IPS DF 6.9 (cell line): ENCODE results near the gene HOMER2.

ENCODE experiments used
- DNase-seq: peaks from one replicate; pipeline ENCODE4 v3.0.0-alpha.2; 2013; ENCODE audit warnings: low read depth, low spot score
- H3K27ac ChIP-seq: one replicate; pipeline ENCODE4 v1.5.1; 2013; ENCODE audit warnings: low read length, control low read depth
- H3K27me3 ChIP-seq: 2 replicates; pipeline ENCODE4 v1.6.1; 2013; ENCODE audit warnings: mild to moderate bottlenecking, low read length; ENCODE audit not compliant: control insufficient read depth, insufficient read depth
- H3K36me3 ChIP-seq: 2 replicates; pipeline ENCODE4 v1.6.1; 2013; ENCODE audit warnings: low read length; ENCODE audit not compliant: control insufficient read depth, insufficient read depth
- H3K4me1 ChIP-seq: 2 replicates; pipeline ENCODE4 v1.6.1; 2013; ENCODE audit warnings: low read length; ENCODE audit not compliant: control insufficient read depth, insufficient read depth
- H3K4me3 ChIP-seq: 2 replicates; pipeline ENCODE4 v1.5.1; 2013; ENCODE audit warnings: mild to moderate bottlenecking, low read length
- H3K9me3 ChIP-seq: 2 replicates; pipeline ENCODE4 v1.6.1; 2013; ENCODE audit warnings: low read length, inconsistent platforms; ENCODE audit not compliant: control insufficient read depth, insufficient read depth
- WGBS: extraction: QIAGEN DNeasy Blood & Tissue Kit; methylation state at CpG from one replicate; pipeline ENCODE4 v1.1.7; 2013; ENCODE audit warnings: mixed read lengths, missing lambda C conversion rate; ENCODE audit not compliant: insufficient read length, insufficient coverage; 5-methylcytosine and 5-hydroxymethylcytosine counted together

Gene HOMER2

DNA sequence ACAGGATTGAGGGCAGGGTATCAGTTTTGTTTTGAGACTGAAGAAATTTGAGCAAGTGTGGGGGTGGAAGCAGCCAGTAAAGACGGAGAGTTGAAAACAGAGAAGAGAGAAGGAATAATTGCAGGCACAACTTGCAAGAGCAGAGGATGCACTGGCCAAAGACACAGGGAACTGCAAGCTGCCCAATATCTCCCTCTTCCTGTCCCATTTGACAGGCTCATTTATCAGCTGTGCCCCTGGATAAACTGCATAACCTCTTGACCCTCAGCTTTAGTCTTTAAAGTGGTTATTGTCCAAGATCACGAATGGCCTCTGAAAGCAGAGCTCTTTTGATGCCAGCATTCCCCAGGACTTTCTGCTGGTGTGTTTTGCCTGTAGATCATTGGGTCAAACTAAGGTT is 28.5 kb upstream of the HOMER2 start:
- Histone ChIP-seq H3K9me3 (no peaks in the 10 kb centered on the region), H3K4me1 (no peaks in the 10 kb centered on the region), H3K27ac (no peak overlapping the region), H3K4me3 (no peak overlapping the region), H3K27me3 (no peaks in the 10 kb centered on the region), H3K36me3 (no peaks in the 10 kb centered on the region)
- no CpG with 5 or more reads among the region's 2 CpGs for WGBS
- DNase-seq: no peak

DNA sequence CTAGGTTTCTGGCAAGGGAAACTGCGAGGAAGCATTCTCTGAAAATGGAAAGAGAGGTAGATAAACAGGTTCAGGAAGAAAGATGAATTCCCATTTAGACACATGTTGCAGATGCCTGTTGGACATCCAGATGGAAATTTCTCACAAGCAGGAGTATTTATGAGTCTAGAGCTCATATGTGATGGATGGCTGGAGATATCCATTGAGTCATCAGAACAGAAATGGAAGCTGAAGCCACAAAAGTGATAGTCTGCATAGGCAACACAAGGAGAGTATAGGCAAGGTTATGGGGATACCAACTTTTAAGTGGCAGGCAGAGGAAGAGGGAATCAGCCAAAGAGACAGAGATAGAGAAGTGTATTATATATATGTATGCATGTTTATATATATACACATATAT is 27.2 kb upstream of the HOMER2 start:
- Histone ChIP-seq H3K4me3 (no peak overlapping the region), H3K27ac (no peak overlapping the region)
- WGBS: no CpG with 5 or more reads among the region's 1 CpG

DNA sequence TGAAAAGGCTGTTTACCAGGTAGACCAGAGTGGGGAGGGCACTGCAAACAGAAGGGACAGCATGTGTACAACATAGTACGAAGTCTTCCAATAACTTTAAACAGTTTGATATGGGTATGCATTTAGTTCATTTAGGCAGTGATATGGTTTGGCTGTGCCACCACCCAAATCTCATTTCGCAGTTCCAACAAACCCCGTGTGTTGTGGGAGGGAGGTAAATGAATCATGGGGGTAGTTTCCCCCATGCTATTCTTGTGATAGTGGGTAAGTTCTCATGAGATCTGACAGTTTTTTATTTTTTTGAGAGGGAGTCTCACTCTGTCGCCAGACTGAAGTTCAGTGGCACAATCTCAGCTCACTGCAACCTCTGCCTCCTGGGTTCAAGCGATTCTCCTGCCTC is 25.9 kb upstream of the HOMER2 start:
- H3K4me3 ChIP-seq: no peak overlapping the region
- no peak overlapping the region for H3K27ac ChIP-seq
- WGBS: no CpG with 5 or more reads among the region's 5 CpGs
- H3K27me3 ChIP-seq: no peaks in the 10 kb centered on the region
- DNase-seq: no peak
- no peaks in the 10 kb centered on the region for H3K9me3 ChIP-seq
- H3K4me1 ChIP-seq: no peaks in the 10 kb centered on the region
- H3K36me3 ChIP-seq: no peaks in the 10 kb centered on the region

More for the DNA sequence above, 27.2 kb upstream of the HOMER2 start:
- Histone ChIP-seq H3K36me3 (no peaks in the 10 kb centered on the region), H3K27me3 (no peaks in the 10 kb centered on the region), H3K4me1 (no peaks in the 10 kb centered on the region), H3K9me3 (no peaks in the 10 kb centered on the region)
- no peak for DNase-seq

DNA sequence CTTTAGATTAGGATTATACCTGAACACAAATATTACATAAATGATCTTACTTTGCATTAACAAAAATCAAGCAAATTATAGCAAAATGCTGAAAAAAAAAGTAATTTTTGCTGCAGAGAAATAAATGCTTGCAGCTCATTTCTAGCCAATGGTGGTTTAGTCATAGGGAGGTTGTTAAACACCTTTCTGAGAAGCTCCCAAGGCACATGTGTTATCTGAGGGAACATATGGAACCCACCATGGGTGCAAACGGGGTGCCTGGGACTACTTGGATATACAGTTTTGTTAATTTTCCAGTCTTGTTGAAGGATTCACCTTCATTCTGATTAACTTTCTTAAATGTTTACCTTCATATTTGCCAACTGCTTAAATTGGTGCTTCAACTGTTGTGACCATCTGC is 24.6 kb upstream of the HOMER2 start:
- DNase-seq: no peak
- no peaks in the 10 kb centered on the region for H3K27me3 ChIP-seq
- no peaks in the 10 kb centered on the region for H3K4me1 ChIP-seq
- no peak overlapping the region for H3K4me3 ChIP-seq
- WGBS: no CpG with 5 or more reads among the region's 1 CpG
- no peaks in the 10 kb centered on the region for H3K9me3 ChIP-seq
- no peaks in the 10 kb centered on the region for H3K36me3 ChIP-seq
- no peak overlapping the region for H3K27ac ChIP-seq

DNA sequence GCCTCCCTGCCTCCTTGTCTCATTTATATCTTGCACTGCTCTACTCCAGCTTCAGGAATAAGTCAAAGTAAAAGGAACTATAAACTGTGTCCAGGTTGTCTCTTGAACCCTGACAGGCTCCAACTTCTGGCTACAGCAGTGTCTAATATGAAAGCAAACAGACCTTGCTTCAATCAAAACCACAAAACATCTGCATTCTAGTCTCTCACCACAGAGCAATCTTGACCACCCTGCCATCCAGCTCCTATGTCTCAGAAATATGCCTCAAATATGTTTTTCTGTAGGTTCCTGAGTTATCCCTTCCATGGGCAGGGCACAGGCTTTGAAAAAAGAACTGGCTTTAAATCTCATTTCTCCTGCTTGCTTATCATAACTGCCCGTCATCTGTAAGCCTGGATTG is 20.5 kb upstream of the HOMER2 start:
- H3K9me3 ChIP-seq: no peaks in the 10 kb centered on the region
- no peaks in the 10 kb centered on the region for H3K36me3 ChIP-seq
- WGBS: no CpG with 5 or more reads among the region's 1 CpG
- no peak for DNase-seq
- no peak overlapping the region for H3K4me3 ChIP-seq
- no peak overlapping the region for H3K27ac ChIP-seq
- H3K4me1 ChIP-seq: no peaks in the 10 kb centered on the region
- H3K27me3 ChIP-seq: no peaks in the 10 kb centered on the region

DNA sequence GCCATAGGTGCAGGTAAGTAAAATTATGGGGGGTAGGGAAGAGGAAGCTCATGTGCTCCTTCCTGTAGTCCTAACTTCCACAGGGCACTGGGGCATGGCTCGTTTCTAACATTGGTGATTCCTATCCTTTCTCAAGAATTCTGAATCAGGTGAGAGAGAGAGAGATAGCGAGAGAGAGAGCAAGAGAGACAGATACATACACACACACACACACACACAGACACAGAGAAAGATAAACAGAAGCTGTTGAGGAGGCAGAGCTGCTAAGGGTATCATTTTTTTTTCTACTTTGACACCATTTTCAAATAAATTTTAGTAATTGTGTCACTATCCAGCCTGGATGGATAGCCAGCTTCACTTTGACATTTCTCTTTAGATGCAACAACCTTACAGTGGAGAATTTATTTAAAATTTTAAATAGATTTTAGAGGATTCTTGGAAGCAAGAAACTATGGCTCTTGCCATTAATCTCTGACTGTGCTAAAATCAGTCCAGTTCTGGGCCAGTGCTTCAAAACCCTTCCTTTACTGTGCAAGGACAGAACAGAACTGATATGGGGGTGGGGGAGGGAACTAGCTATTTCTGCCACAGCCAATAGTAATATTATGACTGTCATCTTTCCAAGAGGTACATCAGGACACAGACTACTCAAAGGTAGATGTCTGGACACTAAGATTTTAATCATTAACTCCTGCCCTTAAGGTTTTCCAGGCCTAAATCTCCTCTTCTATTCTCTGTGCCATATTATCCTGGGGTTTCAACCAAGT is 18.9 kb upstream of the HOMER2 start:
- H3K36me3 ChIP-seq: no peaks in the 10 kb centered on the region
- no peaks in the 10 kb centered on the region for H3K9me3 ChIP-seq
- no peaks in the 10 kb centered on the region for H3K27me3 ChIP-seq
- WGBS: no CpG with 5 or more reads among the region's 2 CpGs
- H3K4me3 ChIP-seq: no peak overlapping the region
- no peak for DNase-seq
- H3K4me1 ChIP-seq: no peaks in the 10 kb centered on the region
- no peak overlapping the region for H3K27ac ChIP-seq

DNA sequence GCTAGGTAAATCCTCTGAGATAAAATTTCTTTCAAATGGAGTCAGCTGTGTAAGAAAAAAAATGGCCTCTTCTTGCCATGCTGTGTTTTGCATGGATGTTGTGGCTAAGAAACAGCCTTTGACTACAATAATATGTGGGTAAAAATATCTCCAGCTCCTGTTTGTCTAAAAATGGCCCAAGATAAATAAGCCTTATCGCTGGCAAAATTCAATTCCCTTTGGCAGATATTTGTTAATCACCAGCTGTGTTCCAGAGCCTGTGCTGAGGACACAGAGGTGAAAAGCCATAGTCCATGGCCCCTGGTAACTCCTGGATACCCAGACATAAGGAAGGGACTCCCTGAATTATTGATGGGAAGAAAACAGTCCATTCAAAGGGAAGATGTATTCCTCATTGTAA is 18.2 kb upstream of the HOMER2 start:
- Histone ChIP-seq H3K4me1 (no peaks in the 10 kb centered on the region), H3K27ac (no peak overlapping the region), H3K36me3 (no peaks in the 10 kb centered on the region), H3K4me3 (no peak overlapping the region), H3K27me3 (no peaks in the 10 kb centered on the region), H3K9me3 (no peaks in the 10 kb centered on the region)
- no peak for DNase-seq
- WGBS: no CpG with 5 or more reads among the region's 1 CpG

DNA sequence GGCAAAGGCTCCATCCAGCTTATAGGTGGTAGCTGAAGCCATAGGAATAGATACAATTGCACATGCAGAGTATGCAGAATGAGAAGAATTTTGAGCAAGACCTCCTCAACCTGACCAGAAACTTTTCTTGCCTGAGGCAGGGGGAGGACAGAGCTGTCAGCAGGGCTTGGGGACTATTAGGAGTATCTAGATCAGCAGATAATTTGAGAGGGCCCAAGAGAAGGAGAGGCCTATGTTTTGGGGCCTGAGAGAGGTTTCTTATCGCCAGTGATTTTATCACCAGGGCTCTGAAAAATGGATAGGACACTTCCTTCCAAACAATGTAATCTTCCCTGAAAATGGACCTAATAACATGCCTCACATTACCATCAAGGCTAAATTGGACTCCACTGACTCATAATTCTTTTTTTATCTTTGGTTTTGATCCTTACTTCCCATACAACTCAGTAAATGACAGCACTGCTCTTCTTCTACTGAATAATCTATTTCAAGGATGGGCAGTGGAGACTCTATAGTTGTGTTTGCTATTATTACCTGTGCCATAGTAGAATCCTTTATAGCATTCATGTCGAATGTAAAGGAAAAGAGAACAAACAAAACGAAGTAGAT is 17.7 kb upstream of the HOMER2 start:
- WGBS: no CpG with 5 or more reads among the region's 3 CpGs
- no peaks in the 10 kb centered on the region for H3K27me3 ChIP-seq

DNA sequence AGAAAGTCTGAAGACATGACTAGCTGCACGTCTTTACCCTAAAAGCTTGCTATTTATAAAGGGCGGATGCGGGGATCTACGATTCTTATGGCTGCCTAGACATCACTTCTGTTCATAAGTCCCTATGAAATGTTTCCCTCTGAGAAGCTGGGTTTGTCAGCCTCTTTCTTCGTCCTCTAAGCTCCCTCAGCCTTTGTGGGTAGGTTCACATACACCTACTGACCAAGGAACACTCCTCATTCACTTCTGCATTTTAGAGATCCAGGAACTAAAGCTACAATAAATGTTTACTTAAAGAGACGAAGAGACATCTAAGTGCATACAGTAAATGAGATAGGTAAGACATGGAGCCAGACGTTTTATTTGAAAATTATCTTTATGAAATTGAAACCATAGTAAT is 16.8 kb upstream of the HOMER2 start:
- Histone ChIP-seq H3K9me3 (no peaks in the 10 kb centered on the region), H3K4me1 (no peaks in the 10 kb centered on the region), H3K36me3 (no peaks in the 10 kb centered on the region), H3K27ac (no peak overlapping the region), H3K4me3 (no peak overlapping the region), H3K27me3 (no peaks in the 10 kb centered on the region)
- DNase-seq: no peak
- no CpG with 5 or more reads among the region's 7 CpGs for WGBS

More for the DNA sequence above, 17.7 kb upstream of the HOMER2 start:
- H3K36me3 ChIP-seq: no peaks in the 10 kb centered on the region
- no peak overlapping the region for H3K27ac ChIP-seq
- no peaks in the 10 kb centered on the region for H3K4me1 ChIP-seq
- no peaks in the 10 kb centered on the region for H3K9me3 ChIP-seq
- no peak for DNase-seq
- H3K4me3 ChIP-seq: no peak overlapping the region

DNA sequence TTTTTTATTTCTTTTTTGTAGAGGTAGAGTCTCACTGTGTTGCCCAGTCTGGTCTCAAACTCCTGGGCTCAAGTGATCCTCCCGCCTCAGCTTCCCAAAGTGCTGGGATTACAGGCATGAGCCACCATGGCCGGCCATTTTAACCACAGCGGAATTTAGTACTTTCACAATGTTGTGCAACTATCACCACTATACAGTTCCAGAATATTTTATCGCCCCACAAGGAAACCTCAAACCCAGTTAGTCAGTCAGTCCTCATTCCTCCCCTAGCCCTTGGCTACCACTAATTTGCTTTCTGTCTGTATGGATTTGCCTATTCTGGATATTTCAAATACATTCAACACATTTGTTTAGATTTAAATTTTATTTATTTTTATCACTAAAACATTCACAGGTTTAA is 15.5 kb upstream of the HOMER2 start:
- no peak for DNase-seq
- no peaks in the 10 kb centered on the region for H3K27me3 ChIP-seq
- H3K9me3 ChIP-seq: no peaks in the 10 kb centered on the region
- H3K4me1 ChIP-seq: no peaks in the 10 kb centered on the region
- WGBS: no CpG with 5 or more reads among the region's 4 CpGs
- no peak overlapping the region for H3K27ac ChIP-seq
- no peaks in the 10 kb centered on the region for H3K36me3 ChIP-seq
- H3K4me3 ChIP-seq: no peak overlapping the region

DNA sequence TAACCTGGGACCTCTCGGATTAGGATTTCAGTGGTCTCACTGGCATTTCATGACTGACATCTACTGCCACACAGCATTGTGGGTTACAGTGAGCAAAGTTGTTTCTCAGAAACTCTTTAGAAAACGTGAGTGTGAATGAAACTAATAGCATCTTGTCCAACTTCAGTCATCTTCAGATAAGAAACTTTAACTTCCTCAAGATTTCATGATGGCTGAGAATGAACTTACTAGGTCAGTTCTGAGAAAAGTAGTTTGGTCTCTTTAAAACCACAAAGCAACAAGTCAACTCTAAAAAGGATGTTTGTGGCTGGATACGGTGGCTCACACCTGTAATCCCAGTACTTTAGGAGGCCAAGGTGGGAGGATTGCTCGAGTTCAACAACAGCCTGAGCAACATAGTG is 14.2 kb upstream of the HOMER2 start:
- no peaks in the 10 kb centered on the region for H3K27me3 ChIP-seq
- H3K4me3 ChIP-seq: no peak overlapping the region
- no peaks in the 10 kb centered on the region for H3K9me3 ChIP-seq
- no peak overlapping the region for H3K27ac ChIP-seq
- DNase-seq: no peak
- H3K4me1 ChIP-seq: no peaks in the 10 kb centered on the region
- H3K36me3 ChIP-seq: no peaks in the 10 kb centered on the region
- WGBS: no CpG with 5 or more reads among the region's 4 CpGs
